ENCODE results near the gene LLCFC1. TPM values are rescaled to one million over a fixed set of nuclear protein-coding genes. Genes with fewer than 3 reads are reported as not detected.

The LLCFC1 gene
- total and polyA plus RNA-seq, 2 of the 8 experiments (the other 6 are each of a cell fraction or from before 2014, with no cell fraction given) = not detected

DNA sequence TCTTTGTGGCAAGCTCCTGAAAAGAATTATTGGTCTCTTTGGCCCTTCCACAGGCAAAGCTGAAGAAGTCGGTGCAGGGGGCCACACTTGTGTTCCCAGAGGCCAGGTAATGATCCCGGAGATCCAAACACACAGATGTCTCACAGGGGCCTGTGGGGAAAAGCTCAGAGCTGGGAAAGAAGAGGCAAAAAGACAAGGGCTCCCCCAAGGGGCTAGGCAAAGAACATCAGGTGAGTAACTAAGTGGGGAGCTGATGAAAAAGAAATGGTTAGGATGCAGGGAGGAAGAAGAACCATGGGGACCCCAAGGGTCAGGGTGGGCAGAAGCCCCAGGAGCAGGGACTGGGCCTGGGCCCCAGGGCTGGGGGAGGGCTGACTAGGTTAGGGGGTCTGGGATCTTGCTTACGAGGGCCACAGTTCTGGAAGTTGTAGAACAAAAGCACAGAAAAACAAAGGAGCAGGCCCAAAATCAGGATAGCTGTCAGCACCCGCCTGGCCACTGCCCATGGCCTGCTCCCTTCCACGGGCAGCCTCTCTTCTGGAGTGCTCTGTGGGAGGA is 21.8 kb downstream of the LLCFC1 start:
- H2BK12ac ChIP-seq (ENCODE audit: low read depth, low read length) = no peak overlapping the region
- no peak overlapping the region for H3K27ac ChIP-seq (ENCODE audit: low read depth, low read length)
- H3K36me3 ChIP-seq (ENCODE audit: control insufficient read depth in 2 of 4, insufficient read depth in 4 of 4, low read length in 3 of 4) = no peaks in the 10 kb centered on the region
- POLR2A ChIA-PET (ENCODE audit: partially characterized antibody) = no interaction called here
- H4K20me1 ChIP-seq (replicated peaks in 1 of 2; ENCODE audit: control insufficient read depth in 1 of 2, insufficient read depth in 2 of 2, low read length in 2 of 2) = no peaks in the 10 kb centered on the region
- no peak overlapping the region for H3K4me2 ChIP-seq (ENCODE audit: insufficient read depth in 1 of 2, low read depth in 2 of 2, low read length in 2 of 2)
- H2BK5ac ChIP-seq (ENCODE audit: low read depth, low read length) = no peak overlapping the region
- WGBS, 2 experiments (ENCODE audit: extremely low coverage in 1 of 2, insufficient coverage in 1 of 2, insufficient read length in 1 of 2, insufficient replicate concordance in 2 of 2, low coverage in 1 of 2, low lambda C conversion rate in 2 of 2, missing lambda C conversion rate in 1 of 2) = 92% methylated on average over 4 of the region's 5 CpGs; no CpG with 5 or more reads in 1 of the 2 experiments
- H3K27me3 ChIP-seq (replicated peaks in 1 of 4; ENCODE audit: control insufficient read depth in 3 of 4, extremely low read depth in 1 of 4, insufficient read depth in 3 of 4, low read length in 3 of 4) = no peaks in the 10 kb centered on the region
- H3K23me2 ChIP-seq (ENCODE audit: low read depth, low read length) = peaks cover 2% of the 10 kb centered on the region; the same call in 1 of the 2 replicates
- no peak overlapping the region for H2BK15ac ChIP-seq (ENCODE audit: low read length)
- no peak overlapping the region for H3K56ac ChIP-seq (replicated peaks; ENCODE audit: insufficient read length, low read depth, low read length)
- no peak for FAIRE-seq
- H3K9me3 ChIP-seq (ENCODE audit: insufficient read depth in 2 of 2, low read depth in 1 of 2, low read length in 1 of 2) = no peaks in the 10 kb centered on the region; a peak in 1 of 4 replicates
- no peaks in the 10 kb centered on the region for H3K79me1 ChIP-seq (ENCODE audit: low read depth, low read length)
- no peak for DNase-seq (ENCODE audit: low read depth in 1 of 2, low spot score in 2 of 2)
- H4K8ac ChIP-seq (ENCODE audit: extremely low read depth, insufficient read depth, low read length) = no peak overlapping the region
- H3K79me2 ChIP-seq (ENCODE audit: control insufficient read depth in 1 of 2, insufficient read depth in 2 of 2, low read length in 2 of 2) = no peaks in the 10 kb centered on the region
- H2BK120ac ChIP-seq (replicated peaks; ENCODE audit: low read depth, low read length) = no peak overlapping the region
- H2BK20ac ChIP-seq (ENCODE audit: low read length) = no peak overlapping the region
- H3K4ac ChIP-seq (replicated peaks; ENCODE audit: insufficient read length, low read depth, low read length) = no peak overlapping the region
- H2AFZ ChIP-seq (ENCODE audit: low read length) = no peak overlapping the region
- H4K5ac ChIP-seq (ENCODE audit: insufficient read length, low read depth, low read length) = no peak overlapping the region
- no peak overlapping the region for H3K23ac ChIP-seq (ENCODE audit: insufficient read length)
- no peak overlapping the region for H3K4me3 ChIP-seq (ENCODE audit: extremely low read depth in 1 of 4, insufficient read depth in 2 of 4, low read depth in 3 of 4, low read length in 4 of 4)
- CTCF ChIA-PET (ENCODE audit: partially characterized antibody) = interaction anchor here (0.7 to 2.9 kb wide), 23 partner anchors 10 to 331 kb away, joined by 3 to 16 read pairs (median 5); partner anchors contain the start of gene TRPV5
- TF ChIP-seq EZH2 (IDR thresholded peaks at IDR 0.05; ENCODE audit: low read depth, low read length, severe bottlenecking) = no peak
- TF ChIP-seq, protein P1, sequence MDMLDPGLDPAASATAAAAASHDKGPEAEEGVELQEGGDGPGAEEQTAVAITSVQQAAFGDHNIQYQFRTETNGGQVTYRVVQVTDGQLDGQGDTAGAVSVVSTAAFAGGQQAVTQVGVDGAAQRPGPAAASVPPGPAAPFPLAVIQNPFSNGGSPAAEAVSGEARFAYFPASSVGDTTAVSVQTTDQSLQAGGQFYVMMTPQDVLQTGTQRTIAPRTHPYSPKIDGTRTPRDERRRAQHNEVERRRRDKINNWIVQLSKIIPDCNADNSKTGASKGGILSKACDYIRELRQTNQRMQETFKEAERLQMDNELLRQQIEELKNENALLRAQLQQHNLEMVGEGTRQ (IDR thresholded peaks at IDR 0.05; ENCODE audit: low read length) = no peak
- TF ChIP-seq RAD21 (IDR thresholded peaks at IDR 0.05 in 1 of 2, conservative IDR thresholded peaks at IDR 0.05 in 1 of 2; ENCODE audit: low read depth in 2 of 2, low read length in 2 of 2) = peak; percentile 41 to 55; a peak in 3 of 4 replicates
- TF ChIP-seq, protein P2, sequence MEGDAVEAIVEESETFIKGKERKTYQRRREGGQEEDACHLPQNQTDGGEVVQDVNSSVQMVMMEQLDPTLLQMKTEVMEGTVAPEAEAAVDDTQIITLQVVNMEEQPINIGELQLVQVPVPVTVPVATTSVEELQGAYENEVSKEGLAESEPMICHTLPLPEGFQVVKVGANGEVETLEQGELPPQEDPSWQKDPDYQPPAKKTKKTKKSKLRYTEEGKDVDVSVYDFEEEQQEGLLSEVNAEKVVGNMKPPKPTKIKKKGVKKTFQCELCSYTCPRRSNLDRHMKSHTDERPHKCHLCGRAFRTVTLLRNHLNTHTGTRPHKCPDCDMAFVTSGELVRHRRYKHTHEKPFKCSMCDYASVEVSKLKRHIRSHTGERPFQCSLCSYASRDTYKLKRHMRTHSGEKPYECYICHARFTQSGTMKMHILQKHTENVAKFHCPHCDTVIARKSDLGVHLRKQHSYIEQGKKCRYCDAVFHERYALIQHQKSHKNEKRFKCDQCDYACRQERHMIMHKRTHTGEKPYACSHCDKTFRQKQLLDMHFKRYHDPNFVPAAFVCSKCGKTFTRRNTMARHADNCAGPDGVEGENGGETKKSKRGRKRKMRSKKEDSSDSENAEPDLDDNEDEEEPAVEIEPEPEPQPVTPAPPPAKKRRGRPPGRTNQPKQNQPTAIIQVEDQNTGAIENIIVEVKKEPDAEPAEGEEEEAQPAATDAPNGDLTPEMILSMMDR (IDR thresholded peaks at IDR 0.05; ENCODE audit: control extremely low read depth in 1 of 3, insufficient read depth in 1 of 3, low read depth in 1 of 3, low read length in 3 of 3) = peak in 2 of 3 experiments; percentile 32 to 45; a peak in 3 of 4 replicates
- H3K9ac ChIP-seq (replicated peaks in 1 of 4; ENCODE audit: extremely low read depth in 1 of 4, low read depth in 3 of 4, low read length in 3 of 4) = no peak overlapping the region
- H3K18ac ChIP-seq (ENCODE audit: extremely low read depth, low read length) = no peak overlapping the region
- no peak overlapping the region for H2AK5ac ChIP-seq (ENCODE audit: low read depth, low read length)
- H4K91ac ChIP-seq (replicated peaks; ENCODE audit: insufficient read length, low read length) = no peak overlapping the region
- H3K14ac ChIP-seq (ENCODE audit: insufficient read length) = no peak overlapping the region
- H3K4me1 ChIP-seq (replicated peaks in 1 of 4; ENCODE audit: control insufficient read depth in 3 of 4, insufficient read depth in 4 of 4, low read length in 3 of 4) = peaks cover 0 to 11% (median 6%) of the 10 kb centered on the region in 4 experiments; a peak in 6 of 7 replicates
